Stimulated activated CD4-positive, alpha-beta T cell treated with anti-CD3 and anti-CD28 coated beads, Interleukin-4, amount 100 ng/mL, for 4 hours (primary cell): ENCODE data around the gene ANKRD29.
"Not testable (repeated sequence)": the region's sequence is repeated elsewhere in the genome, so short reads cannot be mapped to it uniquely, and the experiment has no call there.

Experiments used
- DNase-seq, 2 experiments: peaks; one replicate each; pipeline ENCODE4 v3.0.0-alpha.2; 2020

Gene ANKRD29

GRCh38 chr18:23643815-23644490, 18.8 kb downstream of the ANKRD29 start:
- DNase-seq, result no peak

- DNase-seq, result no peak
These were observed 20.6 kb downstream of the ANKRD29 start for GRCh38 chr18:23641937-23642666.

DNA sequence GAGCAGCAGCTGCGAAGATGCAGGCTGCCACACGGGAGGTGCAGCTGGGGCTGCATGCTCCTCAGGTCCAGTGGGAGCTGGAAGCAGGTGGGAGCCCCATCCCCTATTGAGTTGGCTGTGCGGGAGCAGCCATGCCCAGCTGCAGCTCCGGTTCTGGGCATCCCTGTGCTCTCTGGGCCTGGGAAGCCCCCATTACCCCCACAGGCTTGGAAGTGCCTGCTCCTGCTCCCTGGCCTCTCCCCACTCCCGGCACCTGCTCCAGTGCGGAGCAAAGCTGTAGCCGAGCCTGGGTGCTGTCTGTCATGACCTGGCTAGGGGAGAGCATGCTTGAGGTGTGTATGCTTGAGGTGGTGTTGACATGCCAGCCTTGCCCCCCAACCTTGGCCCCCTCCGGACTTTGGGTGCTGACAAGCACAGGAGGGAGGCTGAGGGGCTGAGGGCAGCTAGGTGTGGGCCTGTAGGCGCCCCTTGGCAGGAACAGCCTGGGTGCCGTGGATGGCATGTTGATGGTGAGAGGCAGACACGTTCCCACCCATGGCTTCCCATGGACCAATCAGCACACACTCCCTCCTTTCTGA, 21.5 kb downstream of the ANKRD29 start:
- DNase-seq, result no peak

DNA sequence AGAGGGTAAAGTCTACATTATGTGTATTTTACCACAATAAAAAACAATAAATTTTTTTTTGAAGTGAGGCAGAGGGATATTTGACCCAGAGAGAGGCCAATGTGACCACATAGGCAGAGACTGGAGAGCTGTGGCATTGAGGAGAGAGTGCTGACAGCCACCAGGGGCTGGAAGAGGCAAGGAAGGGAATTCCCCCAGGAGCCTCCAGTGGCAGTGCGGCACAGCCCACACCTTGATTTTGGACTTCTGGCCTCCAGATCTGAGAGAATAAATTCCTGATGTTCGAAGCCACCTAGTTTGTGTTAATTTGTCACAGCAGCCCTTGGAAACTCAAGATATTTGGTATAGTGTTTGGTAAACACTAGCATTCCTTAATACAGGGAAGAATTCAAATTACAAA, 22.7 kb downstream of the ANKRD29 start:
- DNase-seq, result no peak

GRCh38 chr18:23636433-23636832, 26.3 kb downstream of the ANKRD29 start:
- not testable (repeated sequence) for DNase-seq

DNA sequence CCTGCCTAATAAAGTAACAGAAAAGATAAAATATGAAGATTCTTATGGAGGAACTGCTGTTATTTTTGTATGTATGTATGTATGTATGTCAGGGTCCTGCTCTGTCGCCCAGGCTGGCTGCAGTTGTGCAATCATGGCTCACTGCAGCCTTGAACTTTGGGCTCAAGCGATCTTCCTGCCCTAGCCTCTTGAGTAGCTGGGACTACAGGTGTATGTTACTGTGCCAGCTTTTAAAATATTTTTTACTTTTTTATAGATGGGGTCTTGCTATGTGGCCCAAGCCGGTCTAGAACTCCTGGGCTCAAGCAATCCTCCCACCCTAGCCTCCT, 26.7 kb downstream of the ANKRD29 start:
- no peak for DNase-seq

DNA sequence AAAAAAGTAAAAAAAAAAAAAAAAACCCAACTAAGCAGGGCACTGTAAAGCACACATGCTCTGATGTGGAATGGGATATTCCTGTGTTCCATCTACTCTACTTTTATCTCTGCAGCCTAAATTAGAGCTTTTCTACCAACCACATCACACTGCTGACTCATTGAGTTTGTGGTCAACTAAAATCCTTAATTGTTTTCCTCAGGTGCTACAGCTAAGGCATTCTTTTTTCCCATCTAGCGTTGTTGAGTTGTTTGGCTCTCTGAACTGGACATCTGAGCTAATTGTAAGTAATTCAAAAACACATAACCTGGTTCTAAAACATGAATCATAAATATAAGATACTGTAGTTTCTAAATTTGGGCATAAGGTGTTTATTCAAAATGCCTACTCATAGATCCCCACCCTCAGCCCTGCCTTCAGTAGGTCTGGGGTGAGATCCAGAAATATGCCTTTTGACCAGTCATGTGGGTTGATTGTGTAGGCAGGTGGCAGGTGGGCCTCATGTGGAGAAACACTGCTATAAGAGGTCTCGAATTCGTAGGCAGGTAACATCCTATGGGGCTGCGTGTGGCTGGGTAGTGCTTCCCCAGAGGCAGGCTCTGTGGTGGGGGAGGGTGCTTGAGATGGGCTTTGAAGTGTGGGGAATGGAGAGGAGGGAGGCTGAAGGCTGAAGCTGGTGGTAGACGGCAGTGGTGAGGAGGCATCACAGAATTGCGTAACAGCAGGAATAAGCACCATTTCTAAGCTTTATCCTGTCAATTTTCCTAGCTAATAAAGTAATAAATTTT, 27.2 kb downstream of the ANKRD29 start:
- no peak for DNase-seq

DNA sequence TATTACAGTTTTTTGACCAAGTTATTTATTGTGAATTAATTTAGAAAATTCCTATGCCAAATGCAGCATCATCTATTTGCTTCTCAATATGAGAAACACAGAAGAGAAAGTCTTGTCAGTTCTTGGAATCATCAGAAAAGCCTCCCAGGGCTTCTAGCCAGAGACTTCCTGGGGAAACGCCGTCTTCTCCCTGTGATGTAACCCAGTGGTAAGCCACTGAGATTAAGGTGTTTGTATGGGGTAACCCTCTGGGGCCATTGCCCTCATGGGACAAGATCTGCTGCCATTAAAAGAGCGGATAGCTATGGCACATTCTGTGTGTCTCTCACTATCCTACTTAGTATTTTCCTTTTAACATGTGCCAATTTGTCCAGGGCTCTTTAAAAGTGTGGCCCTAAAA, 28.0 kb downstream of the ANKRD29 start:
- no peak for DNase-seq

GRCh38 chr18:23632615-23633014, 30.1 kb downstream of the ANKRD29 start:
- DNase-seq, result no peak

DNA sequence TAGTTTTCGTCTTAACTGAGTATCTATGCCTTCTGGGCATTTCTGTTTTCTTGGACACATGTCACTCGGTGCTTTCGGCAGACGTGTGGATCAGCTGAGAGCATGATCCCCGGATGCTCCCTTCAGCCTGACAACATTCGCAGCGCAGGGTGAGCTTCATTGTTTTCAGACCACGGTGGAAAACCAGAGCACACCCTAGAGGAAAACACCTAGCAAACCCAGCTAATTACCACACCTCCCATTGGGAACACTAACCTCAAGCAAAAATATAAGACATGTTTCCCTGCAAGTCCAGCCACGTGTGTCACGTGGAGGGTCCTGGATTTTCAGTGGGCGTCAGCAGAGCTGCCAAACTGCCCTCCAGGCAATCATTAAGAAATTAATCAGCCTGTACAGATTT, 31.0 kb downstream of the ANKRD29 start:
- DNase-seq, result no peak

GRCh38 chr18:23631312-23631711, 31.4 kb downstream of the ANKRD29 start:
- DNase-seq, result no peak

DNA sequence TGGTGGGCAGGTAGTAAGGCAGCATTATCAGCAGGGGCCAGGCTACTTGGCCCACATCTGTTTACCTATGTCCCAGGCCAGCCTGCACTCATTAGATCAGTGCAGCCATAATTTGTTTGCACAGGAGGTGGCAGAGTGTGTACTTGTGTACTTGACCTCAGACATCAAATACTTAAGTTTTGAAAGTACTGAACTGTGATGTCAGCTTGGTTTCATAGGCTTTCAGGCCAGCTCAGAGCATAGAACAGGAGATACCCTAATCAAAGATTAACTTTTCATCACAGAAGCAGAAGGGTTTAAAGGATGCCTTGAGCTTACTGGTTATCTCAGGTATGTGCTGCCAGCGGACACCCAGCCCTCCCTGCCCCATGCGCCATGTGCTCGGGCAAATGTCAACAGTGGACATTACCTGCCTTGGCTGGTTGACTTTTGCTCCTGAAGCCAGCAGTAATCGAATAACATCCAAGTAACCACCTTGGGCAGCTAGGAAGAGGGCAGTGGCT, 33.2 kb downstream of the ANKRD29 start:
- no peak for DNase-seq

- DNase-seq, result no peak
These were observed 34.7 kb downstream of the ANKRD29 start for GRCh38 chr18:23627970-23628369.

DNA sequence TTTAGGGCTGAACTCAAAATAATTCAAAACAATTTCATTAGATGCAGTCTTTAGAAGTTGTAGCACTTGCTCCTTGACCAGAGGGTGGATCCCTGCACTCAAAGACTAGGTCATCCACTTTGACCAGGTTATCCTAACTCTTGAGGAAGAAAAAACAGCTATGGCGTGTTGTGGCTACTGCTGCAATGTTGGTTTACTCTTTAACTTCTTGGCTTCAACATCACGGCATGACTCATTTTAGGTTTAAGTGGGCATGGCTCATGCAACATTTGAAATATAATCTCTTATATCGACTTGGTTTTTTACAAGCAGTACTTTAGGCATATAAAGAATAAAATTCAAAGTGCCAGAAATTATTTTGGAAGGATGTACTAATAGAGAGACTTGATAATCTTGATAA, 35.4 kb downstream of the ANKRD29 start:
- no peak for DNase-seq

DNA sequence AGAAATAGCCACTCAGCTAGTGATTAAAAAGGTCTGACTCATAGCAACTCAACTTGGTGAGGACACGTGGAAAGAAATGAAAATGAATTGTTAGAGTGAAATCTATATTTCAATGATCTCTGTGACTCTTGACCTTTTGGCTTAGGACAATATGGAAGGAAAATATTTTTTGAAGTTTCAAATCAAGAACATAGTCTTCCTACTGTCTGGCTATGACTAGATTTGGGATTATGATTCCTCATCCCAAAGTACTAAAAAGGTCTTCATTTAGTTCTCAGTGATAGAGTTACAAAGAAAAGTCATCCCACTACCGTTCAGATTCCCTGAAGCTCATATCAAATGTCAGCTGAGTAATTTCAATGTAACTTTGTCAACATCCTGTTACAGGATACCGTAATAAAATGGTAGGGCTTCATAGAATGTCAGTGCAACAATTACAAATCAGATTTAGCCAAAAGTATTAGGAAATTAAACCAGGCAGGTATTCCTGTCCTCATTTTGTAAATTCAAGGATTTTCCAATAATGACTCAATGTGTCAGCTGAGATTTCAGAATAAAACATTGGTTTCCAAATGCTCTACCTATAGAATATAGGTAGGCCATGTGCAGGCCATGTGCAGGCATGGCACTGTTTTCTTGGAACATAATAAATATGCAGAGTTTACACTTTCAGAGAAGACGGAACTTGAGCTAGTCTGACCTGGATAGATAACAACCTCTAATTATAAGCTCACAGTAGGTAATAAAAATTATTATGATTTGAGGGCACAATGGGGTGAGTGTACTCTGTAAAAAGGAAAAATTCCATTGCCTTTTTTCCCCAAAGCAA, 36.0 kb downstream of the ANKRD29 start:
- no peak for DNase-seq

DNA sequence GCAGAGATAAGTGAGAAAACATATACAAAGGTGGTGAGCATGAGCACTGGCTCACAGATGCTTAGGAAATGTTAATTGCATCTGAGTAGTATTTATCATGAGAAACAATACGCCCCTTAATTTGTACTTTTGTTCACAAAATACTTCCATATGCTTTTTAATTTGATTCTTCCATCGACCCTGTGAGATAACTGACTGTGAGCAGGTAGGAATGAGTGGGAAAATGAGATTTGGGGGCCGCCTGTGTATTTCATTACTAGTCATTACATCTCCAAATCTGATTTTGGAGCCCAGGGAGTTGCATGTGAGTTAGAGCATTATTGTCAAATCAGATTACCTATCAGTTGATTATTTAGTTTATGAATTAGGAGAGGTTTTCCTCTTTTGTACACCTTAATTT, 39.7 kb downstream of the ANKRD29 start:
- no peak for DNase-seq

GRCh38 chr18:23619388-23619881, 43.3 kb downstream of the ANKRD29 start:
- no peak for DNase-seq

DNA sequence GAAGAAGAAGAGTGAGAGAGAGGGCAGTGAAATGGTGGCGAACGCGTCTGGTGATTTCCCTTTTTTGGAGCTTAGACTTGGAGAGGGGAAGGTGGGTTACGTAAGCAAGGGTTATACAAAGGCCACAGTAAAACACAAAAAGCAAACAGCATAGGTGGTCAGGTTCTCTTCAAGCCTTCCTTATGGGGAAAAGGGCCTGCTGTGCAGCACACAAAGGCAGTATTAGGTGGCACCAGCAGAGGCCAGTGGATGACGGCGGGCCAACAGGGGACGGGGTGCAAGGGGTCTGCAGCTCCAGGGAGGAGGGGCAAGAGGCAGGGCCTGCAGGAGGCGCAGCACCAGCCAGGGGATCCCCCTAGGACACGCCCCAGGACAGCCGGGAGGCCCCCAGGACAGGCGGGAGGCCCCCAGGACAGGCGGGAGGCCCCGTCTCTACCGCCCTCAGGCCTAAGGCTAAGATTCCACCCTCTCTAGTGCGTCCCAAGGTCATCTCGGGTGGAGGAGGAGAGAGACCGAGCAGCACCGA, 43.8 kb downstream of the ANKRD29 start:
- DNase-seq, result peak in 1 of 2 experiments; percentile 1

DNA sequence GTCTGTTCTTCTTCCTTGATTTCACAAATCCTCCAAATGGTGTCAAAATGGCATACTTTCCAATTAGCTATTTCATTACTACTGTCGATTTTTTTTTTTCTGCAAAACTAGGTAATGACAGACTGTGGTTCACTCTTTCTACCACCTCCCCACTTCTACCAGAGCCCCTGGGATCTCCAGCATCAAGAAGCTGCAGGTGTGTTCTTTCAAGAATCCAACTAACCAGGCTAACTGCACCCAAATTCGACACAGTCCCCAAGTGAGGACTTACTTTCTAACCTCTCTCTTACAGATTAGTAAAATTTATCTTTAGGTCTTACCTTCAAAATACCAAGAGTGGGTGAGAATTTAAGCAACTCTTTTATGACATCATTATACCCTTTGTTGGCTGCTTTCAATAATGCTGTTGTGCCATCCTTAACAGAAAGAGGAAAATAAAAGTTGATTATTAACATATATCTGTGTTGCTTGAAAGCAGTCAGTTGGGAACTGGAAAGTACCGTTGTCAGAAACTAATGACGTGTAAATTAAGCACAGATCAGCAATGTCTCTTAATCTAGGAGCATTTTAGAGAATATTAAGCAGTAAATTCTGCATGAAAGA, 45.2 kb downstream of the ANKRD29 start:
- no peak for DNase-seq

- DNase-seq, result no peak
These were observed 46.5 kb downstream of the ANKRD29 start for GRCh38 chr18:23616258-23616657.

- DNase-seq, result no peak
These were observed 47.8 kb downstream of the ANKRD29 start for GRCh38 chr18:23614891-23615290.

- no peak for DNase-seq
These were observed 48.3 kb downstream of the ANKRD29 start for GRCh38 chr18:23614413-23614812.
